GM19438 (cell line): Measurements from ENCODE around the gene CHRNE.
"Not testable (repeated sequence)": the region's sequence is repeated elsewhere in the genome, so short reads cannot be mapped to it uniquely, and the experiment has no call there.

Source experiments
- ATAC-seq: cut with Tn5 transposase; IDR thresholded peaks from one replicate; pipeline ENCODE4 v1.9.1; 2021; ENCODE audit warnings: low read depth; ENCODE audit not compliant: unreplicated experiment

CHRNE gene

GRCh38 chr17:4908711-4909496 is 6.0 kb upstream of the CHRNE start:
- ATAC-seq: no peak

- ATAC-seq: no peak
Measured at GRCh38 chr17:4908301-4908700, 5.4 kb upstream of the CHRNE start.

- not testable (repeated sequence) for ATAC-seq
Measured at GRCh38 chr17:4906642-4907041, 3.7 kb upstream of the CHRNE start.

GRCh38 chr17:4902540-4902939 is 358 bp downstream of the CHRNE start:
- ATAC-seq: no peak

GRCh38 chr17:4901648-4902344 is 1.1 kb downstream of the CHRNE start:
- ATAC-seq: no peak

- no peak for ATAC-seq
Measured at GRCh38 chr17:4901108-4901647, 1.7 kb downstream of the CHRNE start.

- ATAC-seq: no peak
Measured at GRCh38 chr17:4900231-4901107, 2.4 kb downstream of the CHRNE start.

- ATAC-seq: no peak
Measured at GRCh38 chr17:4899341-4900230, 3.3 kb downstream of the CHRNE start, which contains the start of gene C17orf107. C17orf107 (plus strand) TSS chr17:4899536; CDS start chr17:4899763, 227 bp downstream.

GRCh38 chr17:4898927-4899326 is 4.0 kb downstream of the CHRNE start:
- ATAC-seq: no peak

GRCh38 chr17:4898351-4898750 is 4.5 kb downstream of the CHRNE start:
- ATAC-seq: no peak

GRCh38 chr17:4897785-4898184 is 5.1 kb downstream of the CHRNE start:
- no peak for ATAC-seq

- ATAC-seq: no peak
Measured at GRCh38 chr17:4897198-4897687, 5.7 kb downstream of the CHRNE start.

GRCh38 chr17:4896332-4897197 is 6.3 kb downstream of the CHRNE start:
- no peak for ATAC-seq

GRCh38 chr17:4895657-4896331 is 7.1 kb downstream of the CHRNE start:
- ATAC-seq: no peak

- no peak for ATAC-seq
Measured at GRCh38 chr17:4895121-4895520, 7.8 kb downstream of the CHRNE start.

GRCh38 chr17:4893721-4894560 is 9.0 kb downstream of the CHRNE start:
- no peak for ATAC-seq

GRCh38 chr17:4893272-4893671 is 9.6 kb downstream of the CHRNE start:
- ATAC-seq: no peak
